HEK293 (cell line): ENCODE measurements around the gene HSD17B3.

ENCODE experiments used
- PATZ1 ChIP-seq: fragments of 450-650 bp; formaldehyde crosslinking; IDR thresholded peaks from 2 replicates; pipeline ENCODE4 v1.5.1; 2016; ENCODE audit warnings: missing biosample characterization, missing genetic modification characterization
- SP2 ChIP-seq: fragments of 450-650 bp; formaldehyde crosslinking; IDR thresholded peaks from 2 replicates; pipeline ENCODE4 v1.5.1; 2016; ENCODE audit warnings: missing biosample characterization, missing genetic modification characterization
- ZNF211 ChIP-seq: fragments of 450-650 bp; formaldehyde crosslinking; IDR thresholded peaks from 2 replicates; pipeline ENCODE4 v1.5.1; 2016; ENCODE audit warnings: low read depth, missing biosample characterization, missing genetic modification characterization
- ZNF354C ChIP-seq: fragments of 450-650 bp; formaldehyde crosslinking; IDR thresholded peaks from 2 replicates; pipeline ENCODE4 v1.5.1; 2016; ENCODE audit warnings: missing biosample characterization, missing genetic modification characterization, low read depth, borderline replicate concordance

GRCh38 chr9:96219900-96220257 is 82.1 kb downstream of the HSD17B3 start:
- TF ChIP-seq ZNF211 (tag by site-specific recombination) (no peak), PATZ1 (no peak), SP2 (tag by site-specific recombination) (no peak), ZNF354C (tag by site-specific recombination) (no peak)
